Measurements from ENCODE around the gene CTDSP1. TPM values are rescaled to one million over a fixed set of nuclear protein-coding genes. Genes with fewer than 3 reads are reported as not detected.
A peak's percentile ranks its signal among the peaks of the same experiment; 100 is the strongest.

The CTDSP1 gene
- total RNA-seq, 4 donors from 2014 or later, result 122 to 164 (median 140) TPM

- H3K36me3 ChIP-seq, result no peaks in the 10 kb centered on the region
- peaks cover 0 to 24% (median 14%) of the 10 kb centered on the region in 4 donors for H3K4me1 ChIP-seq
- TF ChIP-seq CTCF (IDR thresholded peaks at IDR 0.05) (no peak), POLR2A (IDR thresholded peaks at IDR 0.05) (no peak), EP300 (IDR thresholded peaks at IDR 0.05) (no peak)
- 83 to 93% methylated on average over 5 of the region's 5 CpGs for WGBS, 2 donors
- H3K4me3 ChIP-seq, result no peak overlapping the region
- H3K27me3 ChIP-seq, result no peaks in the 10 kb centered on the region
- H3K27ac ChIP-seq, result no peak overlapping the region
- no peaks in the 10 kb centered on the region for H3K9me3 ChIP-seq
- DNase-seq (ENCODE audit: low spot score in 2 of 2), result no peak
These were observed 7.2 kb upstream of the CTDSP1 start for GRCh38 chr2:218392459-218392858.

DNA sequence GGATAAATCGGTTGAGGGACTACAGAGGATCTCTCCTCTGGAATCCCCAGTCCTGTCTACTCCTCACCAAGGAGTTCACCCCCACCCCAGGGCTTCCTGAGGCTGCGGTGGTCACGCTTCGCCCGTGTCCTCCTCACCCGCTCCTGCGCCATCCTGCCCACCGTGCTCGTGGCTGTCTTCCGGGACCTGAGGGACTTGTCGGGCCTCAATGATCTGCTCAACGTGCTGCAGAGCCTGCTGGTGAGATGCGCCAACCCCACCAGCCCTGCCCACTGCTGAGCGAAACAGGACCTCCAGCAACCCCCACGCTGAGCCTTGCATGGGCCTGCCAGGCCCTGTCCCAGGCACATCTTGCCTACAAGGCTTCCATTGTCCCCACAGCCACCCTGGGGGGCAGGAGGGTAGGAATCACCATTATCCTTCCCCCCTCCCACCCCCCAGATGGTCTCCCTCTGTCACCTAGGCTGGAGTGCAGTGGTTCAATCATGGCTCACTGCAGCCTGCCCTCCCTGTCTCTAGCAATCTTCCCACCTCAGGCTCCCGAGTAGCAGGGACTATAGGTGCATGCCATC lies 6.7 kb upstream of the CTDSP1 start:
- no peak for DNase-seq (ENCODE audit: low spot score in 2 of 2)
- Histone ChIP-seq H3K4me1 (peaks cover 0 to 24% (median 18%) of the 10 kb centered on the region in 4 donors), H3K27me3 (no peaks in the 10 kb centered on the region), H3K9me3 (no peaks in the 10 kb centered on the region), H3K27ac (no peak overlapping the region), H3K4me3 (no peak overlapping the region), H3K36me3 (no peaks in the 10 kb centered on the region)
- TF ChIP-seq POLR2A (IDR thresholded peaks at IDR 0.05) (no peak), CTCF (IDR thresholded peaks at IDR 0.05) (no peak), EP300 (IDR thresholded peaks at IDR 0.05) (no peak)
- WGBS, 2 donors, result 73 to 79% methylated on average over 16 of the region's 16 CpGs

DNA sequence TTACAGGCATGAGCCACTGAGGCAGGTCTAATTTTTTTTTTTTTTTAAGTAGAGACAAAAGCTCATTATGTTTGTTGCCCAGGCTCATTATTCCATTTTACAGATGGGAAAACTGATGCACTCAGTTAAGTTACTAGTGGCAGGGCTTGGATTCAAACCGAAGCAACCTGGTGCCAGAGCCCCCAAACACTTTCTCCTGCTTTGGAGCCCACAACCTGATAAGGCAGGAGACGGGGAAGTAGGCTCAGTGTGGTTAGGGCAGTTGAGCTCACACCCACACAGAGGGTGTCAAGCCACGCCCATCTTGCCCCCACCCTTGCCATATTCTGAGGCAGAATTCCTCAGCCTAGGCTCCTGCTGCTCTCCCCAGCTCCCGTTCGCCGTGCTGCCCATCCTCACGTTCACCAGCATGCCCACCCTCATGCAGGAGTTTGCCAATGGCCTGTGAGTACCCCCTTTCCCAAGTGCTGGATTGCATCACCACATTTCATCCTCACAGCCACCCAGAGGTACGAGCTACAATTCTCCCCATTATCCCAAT lies 5.8 kb upstream of the CTDSP1 start:
- H3K4me1 ChIP-seq, result peaks cover 0 to 26% (median 20%) of the 10 kb centered on the region in 4 donors
- H3K9me3 ChIP-seq, result no peaks in the 10 kb centered on the region
- H3K27me3 ChIP-seq, result no peaks in the 10 kb centered on the region
- DNase-seq (ENCODE audit: low spot score in 2 of 2), result no peak
- WGBS, 2 donors, result 56 to 65% methylated on average over 8 of the region's 8 CpGs
- TF ChIP-seq EP300 (IDR thresholded peaks at IDR 0.05), result no peak
- TF ChIP-seq POLR2A (IDR thresholded peaks at IDR 0.05), result no peak
- no peak for TF ChIP-seq CTCF (IDR thresholded peaks at IDR 0.05)
- H3K27ac ChIP-seq, result peak overlapping the region in 2 of 4 donors; percentile 7 to 15
- no peak overlapping the region for H3K4me3 ChIP-seq
- no peaks in the 10 kb centered on the region for H3K36me3 ChIP-seq

- Histone ChIP-seq H3K27ac (peak overlapping the region in 3 of 4 donors; percentile 15 to 100 (median 99)), H3K27me3 (no peaks in the 10 kb centered on the region), H3K4me3 (no peak overlapping the region), H3K4me1 (peaks cover 0 to 26% (median 20%) of the 10 kb centered on the region in 4 donors), H3K36me3 (no peaks in the 10 kb centered on the region), H3K9me3 (no peaks in the 10 kb centered on the region)
- TF ChIP-seq CTCF (IDR thresholded peaks at IDR 0.05) (no peak), EP300 (IDR thresholded peaks at IDR 0.05) (no peak), POLR2A (IDR thresholded peaks at IDR 0.05) (no peak)
- 77 to 86% methylated on average over 11 to 13 of the region's 13 CpGs for WGBS, 2 donors
- DNase-seq (ENCODE audit: low spot score in 2 of 2), result peak in 1 of 2 donors; percentile 14
These were observed 5.2 kb upstream of the CTDSP1 start for GRCh38 chr2:218394298-218395089.

- no peak overlapping the region for H3K4me3 ChIP-seq
- H3K4me1 ChIP-seq, result peaks cover 0 to 26% (median 20%) of the 10 kb centered on the region in 4 donors
- H3K27me3 ChIP-seq, result no peaks in the 10 kb centered on the region
- no peaks in the 10 kb centered on the region for H3K36me3 ChIP-seq
- no peaks in the 10 kb centered on the region for H3K9me3 ChIP-seq
- peak overlapping the region in 3 of 4 donors; percentile 96 to 100 (median 99) for H3K27ac ChIP-seq
- WGBS, 2 donors, result 74 to 97% methylated on average over 6 of the region's 6 CpGs
- DNase-seq (ENCODE audit: low spot score in 2 of 2), result no peak
- no peak for TF ChIP-seq POLR2A (IDR thresholded peaks at IDR 0.05)
- TF ChIP-seq CTCF (IDR thresholded peaks at IDR 0.05), result no peak
- no peak for TF ChIP-seq EP300 (IDR thresholded peaks at IDR 0.05)
These were observed 4.6 kb upstream of the CTDSP1 start for GRCh38 chr2:218395090-218395444.

Data from tibial nerve (tissue), 4 donors.